Coronary artery (tissue), 2 donors: Measurements from ENCODE around the gene KRTAP9-1.

ENCODE experiments used
- DNase-seq: peaks from one replicate; pipeline ENCODE4 v3.0.0-alpha.2; 2017; ENCODE audit warnings: low spot score
- H3K27ac ChIP-seq, 2 donors: fragments of 200-600 bp; sonication (generic); one replicate each; pipeline ENCODE4 v1.5.1; 2016 to 2019
- H3K4me3 ChIP-seq: fragments of 200-600 bp; sonication (generic); 2 replicates; pipeline ENCODE4 v1.5.1; 2016; ENCODE audit warnings: mild to moderate bottlenecking, moderate library complexity
- CTCF ChIP-seq: fragments of 200-600 bp; sonication (generic); IDR thresholded peaks from one replicate; pipeline ENCODE4 v1.5.1; 2019; ENCODE audit warnings: antibody characterized with exemption

KRTAP9-1 gene

DNA sequence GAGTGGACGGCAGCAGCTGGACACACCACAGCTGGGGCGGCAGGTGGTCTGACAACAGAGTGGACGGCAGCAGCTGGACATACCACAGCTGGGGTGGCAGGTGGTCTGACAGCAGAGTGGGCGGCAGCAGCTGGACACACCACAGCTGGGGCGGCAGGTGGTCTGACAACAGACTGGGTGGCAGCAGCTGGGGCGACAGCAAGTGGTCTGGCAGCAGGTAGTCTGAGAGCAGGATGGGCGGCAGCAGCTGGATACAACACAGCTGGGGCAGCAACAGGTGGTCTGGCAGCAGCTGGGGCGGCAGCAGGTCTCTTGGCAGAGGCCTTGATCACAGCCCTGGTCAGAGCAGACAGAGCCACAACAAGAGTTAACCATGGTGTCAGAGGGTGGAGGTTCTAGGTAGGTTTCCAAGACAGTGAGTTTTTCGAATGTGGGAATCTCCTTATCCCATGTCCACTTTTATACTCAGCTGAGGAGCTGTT lies 5.2 kb upstream of the KRTAP9-1 start, which contains the start of gene KRTAP4-1:
Gene KRTAP4-1, minus strand, starts transcription at position 432 of the 482 bp plus-strand sequence. Its CDS starts 57 bp downstream, at position 375.
- DNase-seq = no peak
- H3K4me3 ChIP-seq = no peak within 1 kb of the TSS
- TF ChIP-seq CTCF = no peak
- H3K27ac ChIP-seq = no peak within 1 kb of the TSS

DNA sequence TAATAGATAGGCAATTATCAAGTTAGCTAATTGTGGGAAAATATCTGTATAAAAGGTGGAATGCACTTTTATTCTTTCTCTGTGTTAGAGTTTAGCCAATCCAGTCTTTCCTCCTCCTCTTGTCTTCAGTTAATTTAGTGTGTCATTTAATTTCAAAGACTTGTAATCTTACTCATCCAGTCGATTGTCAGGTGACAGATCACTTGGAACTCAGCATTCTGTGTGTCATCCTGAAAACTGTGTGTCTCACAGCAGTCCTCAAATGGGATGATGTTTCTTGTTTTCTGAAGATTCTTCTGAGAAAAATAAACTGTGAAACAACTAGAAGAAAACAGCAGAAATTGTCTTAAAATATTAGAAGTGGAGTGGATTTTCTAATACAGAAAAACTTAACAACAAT lies 4.7 kb upstream of the KRTAP9-1 start:
- H3K4me3 ChIP-seq = no peak overlapping the region
- no peak for DNase-seq
- H3K27ac ChIP-seq = no peak overlapping the region
- no peak for TF ChIP-seq CTCF

DNA sequence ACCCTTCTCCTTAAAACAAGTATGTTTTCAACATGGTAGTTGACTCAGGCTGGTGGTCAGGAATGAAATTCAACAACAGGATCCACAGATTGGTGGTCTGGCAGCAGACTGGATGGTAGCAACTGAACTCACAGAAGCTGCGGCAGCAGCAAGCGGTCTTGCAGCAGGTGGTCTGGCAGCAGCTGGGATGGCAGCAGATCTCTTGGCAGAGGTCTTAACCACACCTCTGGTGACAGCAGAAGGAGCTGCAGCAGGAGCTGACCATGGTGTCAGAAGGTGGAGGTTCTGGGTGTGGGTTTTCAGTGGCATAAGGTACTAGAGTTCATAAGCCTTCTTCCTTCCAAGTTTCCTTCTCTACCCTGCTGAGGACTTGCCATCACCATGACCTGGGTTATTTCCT lies 2.8 kb upstream of the KRTAP9-1 start:
- Histone ChIP-seq H3K4me3 (no peak overlapping the region), H3K27ac (no peak overlapping the region)
- DNase-seq = no peak
- no peak for TF ChIP-seq CTCF

- no peak for TF ChIP-seq CTCF
- DNase-seq = no peak
- no peak overlapping the region for H3K27ac ChIP-seq
- H3K4me3 ChIP-seq = no peak overlapping the region
Measured at GRCh38 chr17:41190328-41190727, 641 bp downstream of the KRTAP9-1 start.

DNA sequence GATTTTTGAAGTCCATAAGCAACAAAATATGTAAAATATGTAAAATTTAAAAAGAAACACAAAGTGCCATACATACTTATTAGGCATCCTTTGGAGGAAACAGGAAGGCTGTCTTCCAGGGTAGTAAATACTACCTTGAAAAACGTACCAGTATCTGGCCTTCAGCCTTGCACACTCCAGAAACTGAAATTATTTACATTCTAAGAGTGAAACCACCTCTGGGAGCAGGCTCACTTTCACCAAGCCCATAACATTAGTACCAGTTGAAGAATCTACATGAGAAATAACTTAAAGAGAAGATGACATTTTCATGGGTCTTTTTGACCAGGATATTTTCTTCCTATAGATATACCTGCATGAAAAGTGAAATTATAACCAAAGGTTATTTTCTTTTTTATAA lies 6.4 kb downstream of the KRTAP9-1 start:
- H3K27ac ChIP-seq = no peak overlapping the region
- no peak overlapping the region for H3K4me3 ChIP-seq
- no peak for DNase-seq
- TF ChIP-seq CTCF = no peak

- no peak overlapping the region for H3K27ac ChIP-seq
- no peak overlapping the region for H3K4me3 ChIP-seq
- TF ChIP-seq CTCF = no peak
- DNase-seq = no peak
Measured at GRCh38 chr17:41199421-41200078, 9.9 kb downstream of the KRTAP9-1 start.

- no peak for DNase-seq
- H3K27ac ChIP-seq = no peak overlapping the region
- TF ChIP-seq CTCF = no peak
Measured at GRCh38 chr17:41211845-41212466, 22.3 kb downstream of the KRTAP9-1 start.

More at GRCh38 chr17:41211845-41212466, 22.3 kb downstream of the KRTAP9-1 start:
- H3K4me3 ChIP-seq = no peak overlapping the region
